HepG2 (cell line): ENCODE measurements around the gene POLR1G. TPM values are rescaled to one million over a fixed set of nuclear protein-coding genes. Genes with fewer than 3 reads are reported as not detected.

Experiments used
- ELF4 ChIP-seq: sonication (generic); formaldehyde crosslinking; IDR thresholded peaks from 2 replicates; pipeline ENCODE4 v1.5.0; 2020; ENCODE audit warnings: missing genetic modification reagents, mild to moderate bottlenecking, moderate library complexity, borderline replicate concordance
- IRF1 ChIP-seq: sonication (generic); formaldehyde crosslinking; IDR thresholded peaks from 2 replicates; pipeline ENCODE4 v1.4.0; 2020; ENCODE audit warnings: low read depth, mild to moderate bottlenecking, missing genetic modification reagents
- KLF9 ChIP-seq: IDR thresholded peaks from 2 replicates; pipeline ENCODE4 v1.6.1; 2016; ENCODE audit warnings: low read depth
- MYC ChIP-seq: sonication (generic); formaldehyde crosslinking; IDR thresholded peaks from 2 replicates; pipeline ENCODE4 v1.9.0; 2021; ENCODE audit warnings: missing genetic modification reagents, borderline replicate concordance
- NFYC ChIP-seq: IDR thresholded peaks from 2 replicates; pipeline ENCODE4 v1.6.1; 2016; ENCODE audit warnings: missing genetic modification reagents, missing compliant biosample characterization
- SKIL ChIP-seq: sonication (generic); formaldehyde crosslinking; IDR thresholded peaks from 2 replicates; pipeline ENCODE4 v1.8.0; 2022; ENCODE audit warnings: missing genetic modification reagents, mild to moderate bottlenecking, moderate library complexity, borderline replicate concordance
- SRSF1 ChIP-seq: fragments of 200-400 bp; formaldehyde crosslinking; optimal IDR thresholded peaks from 2 replicates; pipeline ENCODE3; 2017; ENCODE audit warnings: mild to moderate bottlenecking, low read depth, low read length, moderate library complexity
- TBP ChIP-seq: sonication (generic); formaldehyde crosslinking; IDR thresholded peaks from 2 replicates; pipeline ENCODE4 v1.5.0; 2020; ENCODE audit warnings: missing genetic modification reagents
- XRCC5 ChIP-seq: fragments of 200-400 bp; formaldehyde crosslinking; optimal IDR thresholded peaks from 2 replicates; pipeline ENCODE3; 2017; ENCODE audit warnings: mild to moderate bottlenecking, low read length
- ZNF142 ChIP-seq: sonication (generic); formaldehyde crosslinking; IDR thresholded peaks from 2 replicates; pipeline ENCODE4 v1.4.0; 2020; ENCODE audit warnings: missing genetic modification reagents
- ZNF350 ChIP-seq: sonication (generic); formaldehyde crosslinking; IDR thresholded peaks from 2 replicates; pipeline ENCODE4 v1.4.0; 2020; ENCODE audit warnings: mild to moderate bottlenecking, low read depth, missing genetic modification reagents, borderline replicate concordance
- ZNF563 ChIP-seq: sonication (generic); formaldehyde crosslinking; IDR thresholded peaks from 2 replicates; pipeline ENCODE4 v1.8.0; 2022; ENCODE audit warnings: mild to moderate bottlenecking, moderate library complexity, missing genetic modification reagents
- ZNF652 ChIP-seq: IDR thresholded peaks from 2 replicates; pipeline ENCODE4 v1.6.1; 2016; ENCODE audit warnings: low read depth, borderline replicate concordance
- ZSCAN29 ChIP-seq: sonication (generic); formaldehyde crosslinking; conservative IDR thresholded peaks from 2 replicates; pipeline ENCODE4 v1.4.0; 2020; ENCODE audit warnings: mild to moderate bottlenecking, missing genetic modification reagents
- ZZZ3 ChIP-seq: sonication (generic); formaldehyde crosslinking; IDR thresholded peaks from 2 replicates; pipeline ENCODE4 v1.4.0; 2020; ENCODE audit warnings: missing genetic modification reagents, mild to moderate bottlenecking, borderline replicate concordance
- polyA plus RNA-seq, 8 experiments: library from polyadenylated mRNA; depleted of rRNA in 3 of 8; stranded (reverse) in 7 of 8; unstranded in 1 of 8; fragments of >200 nt; fragmentation: Illumina TruSeq in 4 of 8; extraction: Trizol in 4 of 8; gene quantifications; 2 replicates each; pipeline versions ENCODE4 v1.2.1 to v1.2.3, GENCODE V29; 2011 to 2016; ENCODE audit warnings: low read depth in 4 of 8, missing spikeins in 1 of 8, mixed read lengths in 1 of 8; ENCODE audit not compliant: insufficient read depth in 1 of 8
- total RNA-seq, 5 experiments: library from RNA; depleted of rRNA; stranded (reverse); fragments of >200 nt; fragmentation: Illumina TruSeq; extraction: Trizol; gene quantifications; 2 replicates each; pipeline ENCODE4 v1.2.3, GENCODE V29; 2016; ENCODE audit warnings: low read depth in 1 of 5
- TF ChIP-seq, protein P1 (sequence below): sonication (generic); formaldehyde crosslinking; IDR thresholded peaks from 2 replicates; pipeline ENCODE4 v1.4.0; 2020; ENCODE audit warnings: mild to moderate bottlenecking, missing genetic modification reagents
- TF ChIP-seq, protein P2 (sequence below): sonication (generic); formaldehyde crosslinking; conservative IDR thresholded peaks from 2 replicates; pipeline ENCODE4 v1.4.0; 2020; ENCODE audit warnings: missing genetic modification reagents

Gene POLR1G
- total and polyA plus RNA-seq, 2 of the 13 experiments (the other 11 are each of a cell fraction or from before 2014, with no cell fraction given), result 3.5 to 20.8 TPM

DNA sequence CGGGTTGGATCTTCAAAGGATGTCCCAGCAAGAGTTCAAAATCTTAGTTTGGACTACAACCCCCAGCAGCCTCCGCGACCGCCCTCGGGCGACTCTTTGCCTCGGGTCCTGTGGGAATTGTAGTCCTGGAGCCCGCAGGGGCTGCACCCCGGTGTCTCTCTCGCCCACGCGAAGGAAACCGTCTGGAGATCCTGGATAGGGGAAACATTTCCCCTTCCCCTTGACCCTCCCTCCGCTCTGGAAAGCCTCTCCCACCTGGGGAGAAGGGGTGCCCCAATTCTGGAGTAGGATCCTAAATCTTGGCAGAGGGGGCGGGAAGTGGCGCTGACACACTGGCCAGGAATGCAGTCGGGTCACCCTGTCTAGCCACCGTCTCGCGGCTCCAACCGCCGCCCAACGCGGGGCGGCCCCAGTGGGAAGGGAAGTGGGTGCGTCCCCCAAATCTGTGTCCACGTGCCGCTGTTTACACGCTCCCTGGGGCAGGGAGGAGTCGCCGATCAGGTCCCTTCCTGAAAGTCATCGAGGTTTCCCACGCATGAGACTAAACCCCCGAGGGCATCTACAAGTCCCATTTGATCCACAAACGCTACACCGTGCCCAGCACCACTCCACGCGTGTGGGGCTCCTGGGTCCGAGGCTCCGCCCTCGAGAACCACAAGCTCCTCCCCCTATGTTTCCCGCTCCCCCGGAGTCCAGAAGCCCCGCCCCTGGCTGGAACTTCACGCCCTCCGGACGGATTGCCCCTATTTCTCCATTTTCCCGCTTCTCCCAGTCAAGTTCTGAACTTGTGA, 814 bp upstream of the POLR1G start (continued):
- TF ChIP-seq, protein P1, sequence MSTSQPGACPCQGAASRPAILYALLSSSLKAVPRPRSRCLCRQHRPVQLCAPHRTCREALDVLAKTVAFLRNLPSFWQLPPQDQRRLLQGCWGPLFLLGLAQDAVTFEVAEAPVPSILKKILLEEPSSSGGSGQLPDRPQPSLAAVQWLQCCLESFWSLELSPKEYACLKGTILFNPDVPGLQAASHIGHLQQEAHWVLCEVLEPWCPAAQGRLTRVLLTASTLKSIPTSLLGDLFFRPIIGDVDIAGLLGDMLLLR (CRISPR knock-in tag), result peak; percentile 66; the same call in 1 of the 2 replicates
- no peak for TF ChIP-seq ZZZ3 (CRISPR knock-in tag)
- peak; percentile 51 for TF ChIP-seq MYC
- TF ChIP-seq NFYC (CRISPR knock-in tag), result no peak; the same call in 1 of the 2 replicates
- TF ChIP-seq ZSCAN29, result no peak
- no peak for TF ChIP-seq TBP (CRISPR knock-in tag)
- TF ChIP-seq ZNF142 (CRISPR knock-in tag), result no peak
- no peak for TF ChIP-seq IRF1 (CRISPR knock-in tag)
- TF ChIP-seq, protein P2, sequence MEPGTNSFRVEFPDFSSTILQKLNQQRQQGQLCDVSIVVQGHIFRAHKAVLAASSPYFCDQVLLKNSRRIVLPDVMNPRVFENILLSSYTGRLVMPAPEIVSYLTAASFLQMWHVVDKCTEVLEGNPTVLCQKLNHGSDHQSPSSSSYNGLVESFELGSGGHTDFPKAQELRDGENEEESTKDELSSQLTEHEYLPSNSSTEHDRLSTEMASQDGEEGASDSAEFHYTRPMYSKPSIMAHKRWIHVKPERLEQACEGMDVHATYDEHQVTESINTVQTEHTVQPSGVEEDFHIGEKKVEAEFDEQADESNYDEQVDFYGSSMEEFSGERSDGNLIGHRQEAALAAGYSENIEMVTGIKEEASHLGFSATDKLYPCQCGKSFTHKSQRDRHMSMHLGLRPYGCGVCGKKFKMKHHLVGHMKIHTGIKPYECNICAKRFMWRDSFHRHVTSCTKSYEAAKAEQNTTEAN (CRISPR knock-in tag), result no peak
- no peak for TF ChIP-seq SRSF1
- no peak for TF ChIP-seq ZNF652 (CRISPR knock-in tag)
- TF ChIP-seq ZNF563 (CRISPR knock-in tag), result peak; percentile 17; the same call in 1 of the 2 replicates
- peak; percentile 9; the same call in 1 of the 2 replicates for TF ChIP-seq ZNF350 (CRISPR knock-in tag)
- TF ChIP-seq SKIL (CRISPR knock-in tag), result no peak
- 0 out of 2 replicates have a peak, but pooled peaks have one; percentile 55 for TF ChIP-seq ELF4 (CRISPR knock-in tag)
- TF ChIP-seq XRCC5, result no peak
- TF ChIP-seq KLF9, result no peak
